GM12892 (cell line): ENCODE results near the gene SMIM28.

ENCODE experiments used
- DNase-seq: peaks from one replicate; pipeline ENCODE4 v3.0.0; 2011; ENCODE audit not compliant: insufficient read length
- FAIRE-seq: peaks from 2 replicates; lab custom pipeline; 2011; peaks lifted over from hg19 to GRCh38; lab: Jason Lieb, UNC
- POLR2A ChIP-seq: IDR thresholded peaks from 2 replicates; pipeline ENCODE4 v1.6.1; 2011; ENCODE audit warnings: low read depth, low read length, control low read depth
- POLR2AphosphoS5 ChIP-seq: IDR thresholded peaks from 2 replicates; pipeline ENCODE4 v1.6.1; 2011; ENCODE audit warnings: low read depth, low read length, control low read depth
- TAF1 ChIP-seq: IDR thresholded peaks from 2 replicates; pipeline ENCODE4 v1.6.1; 2011; ENCODE audit warnings: low read depth, mild to moderate bottlenecking, control low read depth, low read length, borderline replicate concordance

SMIM28 gene

DNA sequence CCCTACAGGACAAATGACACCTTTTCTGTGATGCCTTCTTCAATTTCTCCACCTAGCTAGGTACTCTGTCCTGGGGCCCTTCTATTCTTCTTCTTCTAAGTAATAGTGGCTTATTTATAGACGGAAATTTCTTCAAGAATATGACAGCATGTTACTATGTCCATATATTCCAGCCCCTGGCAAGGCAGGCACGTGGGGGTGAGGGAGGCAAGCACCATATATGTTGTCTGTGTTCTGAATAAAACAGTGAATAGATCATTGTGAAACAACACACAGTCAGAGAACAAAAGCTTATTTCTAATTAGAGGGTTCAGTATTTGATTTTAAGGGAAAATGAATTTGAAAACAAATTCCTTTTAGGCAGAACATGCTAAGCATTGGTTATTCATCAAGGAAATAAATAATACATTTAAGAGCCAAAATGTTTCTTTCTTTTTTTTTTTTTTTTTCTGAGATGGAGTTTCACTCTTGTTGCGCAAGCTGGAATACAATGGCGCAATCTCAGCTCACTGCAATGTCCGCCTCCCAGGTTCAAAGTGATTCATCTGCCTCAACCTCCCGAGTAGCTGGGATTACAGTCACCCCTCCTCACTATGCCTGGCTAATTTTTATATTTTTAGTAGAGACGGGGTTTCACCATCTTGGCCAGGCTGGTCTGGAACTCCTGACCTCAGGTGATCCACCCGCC is 32.5 kb downstream of the SMIM28 start:
- TF ChIP-seq POLR2A (no peak), POLR2AphosphoS5 (no peak), TAF1 (no peak)
- DNase-seq: no peak
- FAIRE-seq: no peak

DNA sequence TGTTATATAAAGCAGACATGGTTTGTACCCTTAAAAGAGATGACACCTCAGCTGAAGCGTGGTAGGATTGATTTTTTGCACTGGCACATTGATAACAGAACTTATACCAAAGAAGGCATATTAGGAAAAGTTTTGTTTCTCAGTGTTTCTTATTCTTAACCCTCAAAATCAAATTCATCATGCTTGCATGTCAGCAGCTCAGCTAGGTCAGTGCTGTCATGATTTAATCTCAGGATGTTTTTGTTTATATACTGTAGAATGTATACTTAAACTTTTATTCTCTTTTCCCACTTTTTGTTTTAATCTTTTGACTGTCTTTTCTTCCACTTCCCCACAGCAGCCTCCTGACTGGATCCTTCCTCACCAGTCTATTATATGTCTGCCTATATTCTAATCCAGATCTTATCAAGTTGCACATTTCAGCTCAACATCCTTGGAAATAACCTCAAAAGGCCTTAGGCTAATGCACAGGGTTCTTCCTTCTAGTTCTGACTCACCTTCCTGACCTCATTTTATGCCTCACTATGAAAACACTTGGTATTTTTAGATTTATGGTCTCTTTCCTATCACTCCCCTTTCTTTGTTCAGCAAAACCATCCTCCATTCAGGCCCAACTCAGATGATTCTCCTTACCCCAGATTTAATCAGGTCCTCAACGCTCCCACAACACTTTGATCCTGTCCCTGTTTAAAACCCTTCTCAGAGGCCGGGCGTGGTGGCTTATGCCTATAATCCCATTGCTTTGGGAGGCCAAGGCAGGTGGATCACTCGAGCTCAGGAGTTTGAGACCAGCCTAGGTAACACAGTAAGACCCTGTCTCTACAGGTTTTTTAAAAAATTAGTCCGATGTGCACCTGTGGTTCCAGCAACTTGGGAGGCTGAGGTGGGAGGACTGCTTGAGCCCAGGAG is 33.5 kb downstream of the SMIM28 start:
- TF ChIP-seq POLR2A: no peak
- no peak for TF ChIP-seq POLR2AphosphoS5
- TF ChIP-seq TAF1: no peak
- DNase-seq: no peak
- FAIRE-seq: peak; percentile 60

DNA sequence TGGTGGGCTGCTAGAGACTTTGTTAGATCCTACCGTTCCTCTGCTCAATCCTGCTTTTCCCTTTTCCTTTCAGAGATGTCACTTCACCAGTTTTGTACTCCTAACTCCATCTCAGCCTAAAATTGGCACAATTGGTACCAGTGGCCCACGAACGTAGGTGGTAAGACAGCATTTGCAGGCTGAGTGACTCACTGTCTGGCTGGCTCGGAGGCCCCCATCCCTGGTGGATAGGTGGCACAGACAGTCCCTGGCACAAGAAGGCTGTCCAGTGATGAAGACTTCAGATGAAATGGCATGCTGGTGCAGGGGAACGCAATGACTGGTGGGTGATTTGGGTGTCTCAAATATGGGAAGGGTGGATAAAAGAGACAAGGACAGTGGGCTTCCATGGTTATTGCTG is 37.4 kb downstream of the SMIM28 start:
- TF ChIP-seq TAF1 (no peak), POLR2A (no peak)
- FAIRE-seq (no peak), DNase-seq (no peak)

DNA sequence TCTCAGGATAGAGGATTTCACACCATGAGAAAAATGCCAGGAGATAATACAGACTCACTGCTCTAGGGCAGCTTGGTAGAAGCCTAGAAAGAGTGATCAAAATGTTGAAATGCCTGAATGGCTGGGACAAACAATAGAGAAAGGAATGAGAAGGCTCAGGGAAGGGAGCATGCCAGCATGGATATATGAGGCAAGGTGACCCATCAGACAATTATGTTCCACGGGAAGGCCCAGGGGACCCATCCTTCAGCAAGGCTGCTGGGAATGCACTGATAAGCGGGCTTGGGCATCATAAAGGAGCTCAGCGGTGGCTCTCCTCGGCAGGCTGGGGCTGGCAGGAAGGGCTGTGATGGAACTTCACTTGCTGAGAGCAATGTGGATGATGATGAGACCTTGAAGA is 38.5 kb downstream of the SMIM28 start:
- TF ChIP-seq POLR2AphosphoS5 (no peak), POLR2A (no peak), TAF1 (no peak)
- FAIRE-seq (no peak), DNase-seq (no peak)

DNA sequence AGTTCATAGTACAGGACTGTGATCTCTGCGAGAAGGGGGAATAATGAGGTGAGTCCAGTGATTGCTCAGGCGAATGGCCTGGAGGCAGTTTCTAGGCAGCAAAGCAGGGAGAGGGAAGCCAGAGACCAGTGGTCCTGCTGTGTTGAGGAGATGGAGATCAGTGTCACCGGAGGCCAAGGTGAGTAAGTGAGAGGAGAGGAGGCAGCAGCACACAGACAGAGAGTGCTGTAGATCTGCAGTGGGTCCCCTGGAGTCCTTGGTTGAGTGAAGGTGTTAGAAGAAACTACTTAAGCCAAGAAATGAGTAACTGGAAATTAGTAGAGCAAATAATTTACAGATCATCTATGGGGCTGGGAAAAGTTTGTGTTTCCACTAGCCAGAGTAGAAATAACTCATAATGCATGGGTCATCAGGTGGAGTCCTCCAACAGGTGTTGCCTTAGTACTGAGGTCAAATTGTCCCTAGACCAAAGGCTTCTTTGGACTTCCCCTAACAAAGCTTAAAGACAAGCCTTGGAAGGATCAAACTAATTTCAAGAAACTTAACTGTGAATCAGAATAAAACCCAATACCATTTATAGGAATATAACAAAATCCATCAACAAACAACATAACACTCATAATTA is 39.9 kb downstream of the SMIM28 start:
- DNase-seq (no peak), FAIRE-seq (no peak)
- TF ChIP-seq POLR2AphosphoS5: no peak
- TF ChIP-seq TAF1: no peak
- no peak for TF ChIP-seq POLR2A

DNA sequence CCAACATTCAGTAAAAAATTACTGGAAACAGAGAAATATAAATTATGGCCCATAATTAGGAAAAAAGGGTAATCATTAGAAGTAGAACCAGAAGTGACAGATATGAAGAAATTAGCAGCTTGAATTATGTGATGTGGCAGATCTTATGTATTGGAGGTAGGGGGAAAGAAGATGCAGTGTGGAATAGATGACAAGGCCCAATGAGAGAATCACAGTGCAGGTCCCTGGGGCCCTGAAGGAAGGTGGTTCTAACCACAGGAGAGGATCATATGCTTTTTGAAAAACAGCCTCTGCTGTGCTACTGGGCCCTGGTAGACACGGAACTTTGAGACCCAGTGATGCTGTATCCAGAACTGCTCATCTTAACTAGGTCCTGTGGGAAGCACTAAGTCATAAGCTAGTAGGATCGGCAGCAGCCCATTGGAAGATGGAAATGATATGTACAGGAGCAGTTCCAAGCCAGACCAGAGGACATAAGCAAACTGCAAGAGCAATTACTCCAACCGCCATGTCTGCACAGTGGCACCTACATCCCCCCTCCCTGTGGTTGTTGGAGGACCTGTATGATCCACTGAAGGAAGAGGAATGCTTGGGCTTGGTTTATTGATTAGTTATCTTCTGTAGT is 40.5 kb downstream of the SMIM28 start:
- TF ChIP-seq POLR2A (no peak), POLR2AphosphoS5 (no peak), TAF1 (no peak)
- DNase-seq: no peak
- FAIRE-seq: no peak

DNA sequence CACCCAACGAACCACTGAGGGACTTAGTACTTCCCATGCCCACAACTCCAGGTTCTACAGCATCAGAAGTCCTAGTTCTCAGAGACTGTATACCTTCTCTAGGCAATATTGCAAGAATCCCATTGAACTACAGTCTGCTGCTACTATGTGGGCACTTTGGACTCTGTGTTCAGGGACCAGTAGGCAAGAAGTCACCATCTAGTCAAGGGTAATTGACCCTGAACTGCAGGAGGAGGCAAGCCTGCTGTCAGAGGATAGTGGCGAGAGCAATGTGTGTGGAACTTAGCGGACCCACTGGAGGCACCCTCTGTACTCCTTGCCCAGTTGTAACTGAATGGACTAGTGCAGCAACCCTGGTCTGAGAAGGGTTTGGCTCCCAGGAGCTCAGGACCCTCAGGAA is 42.1 kb downstream of the SMIM28 start:
- TF ChIP-seq POLR2AphosphoS5 (no peak), TAF1 (no peak), POLR2A (no peak)
- FAIRE-seq: no peak
- no peak for DNase-seq

DNA sequence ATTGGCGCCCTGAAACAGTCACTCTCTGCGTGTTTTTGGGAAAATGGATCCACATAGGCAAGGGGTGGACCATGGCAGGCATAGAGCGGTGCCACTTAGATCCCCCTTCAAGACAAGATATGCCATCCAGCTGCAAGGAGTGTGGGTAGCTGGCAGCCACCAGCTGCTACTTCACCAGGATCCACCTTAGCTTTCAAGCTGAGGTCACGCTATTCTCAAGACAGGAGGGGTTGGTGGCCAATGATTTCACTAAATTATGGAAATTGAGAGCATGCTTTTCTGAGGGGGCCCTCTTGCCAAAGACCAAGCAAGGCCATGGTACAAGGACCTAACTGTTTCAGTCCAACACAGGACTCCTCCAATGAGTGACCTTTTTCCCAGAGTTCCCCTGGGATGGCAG is 42.7 kb downstream of the SMIM28 start:
- DNase-seq (no peak), FAIRE-seq (no peak)
- no peak for TF ChIP-seq POLR2AphosphoS5
- TF ChIP-seq TAF1: no peak
- no peak for TF ChIP-seq POLR2A

DNA sequence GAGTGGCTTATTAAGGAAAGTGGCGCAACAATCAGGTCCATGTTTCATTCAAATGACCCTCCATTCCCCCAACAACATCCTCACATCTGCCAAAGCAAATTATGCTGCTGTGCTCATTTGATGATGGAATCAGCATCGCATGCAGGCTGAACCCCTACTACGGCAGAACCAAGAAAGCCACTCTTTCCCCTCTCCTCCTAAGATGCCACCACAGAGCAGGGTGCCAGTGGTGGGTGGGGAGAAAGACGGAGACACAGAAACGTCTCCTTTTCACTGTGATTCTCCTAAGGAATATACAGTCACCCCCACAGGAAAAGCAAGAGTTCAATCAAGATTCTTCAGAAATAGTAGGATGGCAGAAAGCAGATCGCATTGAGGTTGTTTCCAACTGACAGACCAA is 43.4 kb downstream of the SMIM28 start:
- no peak for FAIRE-seq
- no peak for DNase-seq
- no peak for TF ChIP-seq TAF1
- TF ChIP-seq POLR2A: no peak
- no peak for TF ChIP-seq POLR2AphosphoS5

DNA sequence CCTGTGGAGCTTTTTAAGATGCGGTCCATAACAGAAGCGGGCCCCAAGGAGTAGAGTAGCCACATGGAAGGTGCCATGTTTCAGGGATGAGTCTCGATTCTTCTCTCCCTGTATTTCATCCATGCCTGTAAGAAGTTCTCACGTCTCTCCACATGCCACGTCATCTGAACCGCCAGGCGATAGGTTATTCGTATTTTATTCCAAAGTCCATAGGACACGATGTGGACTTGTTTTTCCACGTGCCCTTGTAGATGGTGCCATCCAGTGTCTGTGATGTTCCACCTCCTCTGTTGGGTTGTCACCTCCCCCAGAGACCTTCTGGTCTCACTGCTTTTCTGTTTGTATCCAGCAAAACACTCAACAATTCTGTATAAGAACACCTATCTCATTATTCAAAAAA is 43.9 kb downstream of the SMIM28 start:
- FAIRE-seq: no peak
- no peak for TF ChIP-seq TAF1
- TF ChIP-seq POLR2A: no peak
- no peak for TF ChIP-seq POLR2AphosphoS5

DNA sequence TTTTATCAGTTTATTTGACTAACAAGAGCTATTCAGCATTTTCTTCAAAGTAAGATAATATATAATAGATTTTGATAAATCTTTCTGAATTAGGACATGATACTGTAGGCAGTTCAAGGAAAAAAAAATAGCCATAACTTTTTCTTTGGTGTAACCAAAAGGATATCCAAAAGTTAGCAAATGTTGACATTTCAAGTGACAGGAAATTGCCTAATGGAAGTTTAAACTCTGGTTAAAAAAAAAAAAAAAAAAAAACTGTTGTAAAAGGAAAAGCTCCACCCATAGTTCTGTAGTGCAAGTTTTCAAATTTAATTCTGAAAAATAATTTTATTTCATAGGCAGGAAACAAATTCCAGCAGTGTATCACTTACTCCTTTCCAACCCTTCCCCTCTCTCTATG is 45.2 kb downstream of the SMIM28 start:
- FAIRE-seq (no peak), DNase-seq (no peak)
- no peak for TF ChIP-seq POLR2A
- no peak for TF ChIP-seq TAF1
- no peak for TF ChIP-seq POLR2AphosphoS5

More for the DNA sequence above, 43.9 kb downstream of the SMIM28 start:
- no peak for DNase-seq
